ENCODE data around the gene RRP9.

DNA sequence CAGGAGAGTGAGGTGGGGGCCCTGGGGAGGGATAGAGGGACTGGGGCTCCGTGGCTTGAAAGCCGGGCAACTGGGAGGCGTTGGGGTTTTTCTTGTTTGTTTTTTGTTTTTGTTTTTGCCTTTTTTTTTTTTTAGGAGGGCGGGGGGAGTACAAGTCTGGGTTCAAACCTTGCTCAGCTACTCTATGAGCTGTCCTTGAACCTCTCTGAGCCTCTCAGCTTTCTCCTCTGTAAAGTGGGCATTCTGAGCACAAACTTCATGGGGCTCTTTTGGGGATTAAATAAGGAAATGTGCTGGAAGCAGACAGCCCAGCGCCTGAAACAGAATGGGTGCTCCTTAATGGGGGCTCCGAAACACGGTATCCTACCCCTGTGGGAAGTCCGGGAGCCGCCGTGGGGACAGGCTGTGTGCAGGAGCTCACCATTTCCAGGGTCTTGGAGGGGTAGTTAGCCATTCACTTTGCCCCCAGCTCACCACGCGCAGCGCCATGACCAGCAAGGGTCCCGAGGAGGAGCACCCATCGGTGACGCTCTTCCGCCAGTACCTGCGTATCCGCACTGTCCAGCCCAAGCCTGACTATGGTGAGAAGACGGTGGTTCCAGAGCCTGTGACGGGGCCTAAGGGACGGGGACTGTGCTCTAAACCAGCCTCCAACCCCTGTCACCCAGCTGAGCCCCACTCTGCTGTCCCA lies 42.0 kb upstream of the RRP9 start:
- TF ChIP-seq EP300 (IDR thresholded peaks at IDR 0.05; ENCODE audit: borderline replicate concordance) (no peak), RAD21 (IDR thresholded peaks at IDR 0.05; ENCODE audit: low read depth) (no peak), REST (IDR thresholded peaks at IDR 0.05; ENCODE audit: low read depth) (no peak)
- TF ChIP-seq, protein P1, sequence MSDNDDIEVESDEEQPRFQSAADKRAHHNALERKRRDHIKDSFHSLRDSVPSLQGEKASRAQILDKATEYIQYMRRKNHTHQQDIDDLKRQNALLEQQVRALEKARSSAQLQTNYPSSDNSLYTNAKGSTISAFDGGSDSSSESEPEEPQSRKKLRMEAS (IDR thresholded peaks at IDR 0.05): no peak
